Breast epithelium (tissue), 4 donors: ENCODE results near the gene PRRC2B. TPM values are rescaled to one million over a fixed set of nuclear protein-coding genes. Genes with fewer than 3 reads are reported as not detected.
"Not testable (repeated sequence)": the region's sequence is repeated elsewhere in the genome, so short reads cannot be mapped to it uniquely, and the experiment has no call there.

Experiments
- DNase-seq, 2 donors: peaks; one replicate each; pipeline ENCODE4 v3.0.0-alpha.2; 2019; ENCODE audit warnings: low spot score in 2 of 2
- H3K27ac ChIP-seq, 2 donors: fragments of 200-600 bp; sonication (generic) in 1 of 2; one replicate each; pipeline ENCODE4 v1.5.1; 2016 to 2019; ENCODE audit warnings: mild to moderate bottlenecking in 1 of 2
- H3K27me3 ChIP-seq, 2 donors: fragments of 200-600 bp; sonication (generic) in 1 of 2; one replicate each; pipeline versions ENCODE4 v1.5.1 to v1.6.0; 2017 to 2019; ENCODE audit warnings: control low read depth in 1 of 2, mild to moderate bottlenecking in 1 of 2
- H3K36me3 ChIP-seq: fragments of 200-600 bp; one replicate; pipeline ENCODE4 v1.5.1; 2019
- H3K4me1 ChIP-seq, 2 donors: fragments of 200-600 bp; sonication (generic); one replicate each; pipeline ENCODE4 v1.5.1; 2016 to 2019; ENCODE audit warnings: control low read depth in 1 of 2
- H3K4me3 ChIP-seq, 3 donors: fragments of 200-600 bp; sonication (generic); 1 replicate in 2 of 3; 2 replicates in 1 of 3; pipeline ENCODE4 v1.5.1; 2016 to 2019; ENCODE audit warnings: mild to moderate bottlenecking in 3 of 3, moderate library complexity in 2 of 3
- H3K9me3 ChIP-seq, 2 donors: fragments of 200-600 bp; sonication (generic) in 1 of 2; one replicate each; pipeline ENCODE4 v1.5.1; 2016 to 2019; ENCODE audit warnings: control low read depth in 1 of 2
- CTCF ChIP-seq, 3 donors: fragments of 450-650 bp; IDR thresholded peaks; one replicate each; pipeline ENCODE4 v1.5.1; 2016 to 2017; ENCODE audit warnings: antibody characterized with exemption in 3 of 3, mild to moderate bottlenecking in 3 of 3, moderate library complexity in 3 of 3
- POLR2A ChIP-seq: fragments of 450-650 bp; IDR thresholded peaks from one replicate; pipeline ENCODE4 v1.6.1; 2016; ENCODE audit warnings: antibody characterized with exemption, mild to moderate bottlenecking, moderate library complexity
- POLR2AphosphoS5 ChIP-seq, 3 donors: sonication (generic); formaldehyde crosslinking; IDR thresholded peaks; one replicate each; pipeline ENCODE4 v1.6.1; 2017; ENCODE audit warnings: antibody characterized with exemption in 3 of 3
- intact Hi-C: fragments of 100-400 bp; cut with DNase I; formaldehyde crosslinking; loops from one replicate; pipeline ENCODE4 v1.15.1; 2023; ENCODE audit warnings: low total_unique reads
- total RNA-seq, 3 donors: library from RNA; depleted of rRNA; stranded (reverse); fragments of >200 nt; gene quantifications; one replicate each; pipeline ENCODE4 v1.1.0, GENCODE V29; 2016

Gene PRRC2B
- total RNA-seq, 3 donors from 2014 or later, result 95.9 to 143 (median 102) TPM

GRCh38 chr9:131454028-131454427 lies 60.1 kb downstream of the PRRC2B start:
- peaks cover 3% of the 10 kb centered on the region for H3K36me3 ChIP-seq
- H3K27me3 ChIP-seq, result no peaks in the 10 kb centered on the region
- intact Hi-C loops, result no loop called here

GRCh38 chr9:131455655-131456054 lies 61.8 kb downstream of the PRRC2B start:
- intact Hi-C loops, H3K36me3 ChIP-seq, H3K9me3 ChIP-seq, H3K4me3 ChIP-seq, H3K27me3 ChIP-seq, H3K4me1 ChIP-seq, H3K27ac ChIP-seq: not testable (repeated sequence)
- DNase-seq, result peak in 1 of 2 donors; percentile 24

More at GRCh38 chr9:131454028-131454427, 60.1 kb downstream of the PRRC2B start:
- no peaks in the 10 kb centered on the region for H3K9me3 ChIP-seq
- DNase-seq, result no peak
- no peak for TF ChIP-seq POLR2AphosphoS5 (IDR thresholded peaks at IDR 0.05)
- no peak for TF ChIP-seq POLR2A
- TF ChIP-seq CTCF (IDR thresholded peaks at IDR 0.05), result no peak
- no peaks in the 10 kb centered on the region for H3K4me1 ChIP-seq
- no peak overlapping the region for H3K27ac ChIP-seq
- no peak overlapping the region for H3K4me3 ChIP-seq

- TF ChIP-seq CTCF (IDR thresholded peaks at IDR 0.05) (no peak), POLR2AphosphoS5 (IDR thresholded peaks at IDR 0.05) (no peak), POLR2A (no peak)
- H3K9me3 ChIP-seq, result no peaks in the 10 kb centered on the region
- DNase-seq, result peak in 1 of 2 donors; percentile 6
- no peaks in the 10 kb centered on the region for H3K4me1 ChIP-seq
- intact Hi-C loops, result no loop called here
- no peak overlapping the region for H3K4me3 ChIP-seq
- H3K36me3 ChIP-seq, result peaks cover 3% of the 10 kb centered on the region
- H3K27me3 ChIP-seq, result no peaks in the 10 kb centered on the region
- no peak overlapping the region for H3K27ac ChIP-seq
Observed at GRCh38 chr9:131457746-131458145, 63.9 kb downstream of the PRRC2B start.

GRCh38 chr9:131459056-131459455 lies 65.2 kb downstream of the PRRC2B start:
- peak in 1 of 2 donors; percentile 40 for DNase-seq
- Histone ChIP-seq H3K27me3 (no peaks in the 10 kb centered on the region), H3K4me1 (no peaks in the 10 kb centered on the region), H3K27ac (no peak overlapping the region), H3K9me3 (no peaks in the 10 kb centered on the region), H3K4me3 (no peak overlapping the region), H3K36me3 (peaks cover 3% of the 10 kb centered on the region)
- intact Hi-C loops, result no loop called here
- TF ChIP-seq POLR2A (no peak), CTCF (IDR thresholded peaks at IDR 0.05) (no peak), POLR2AphosphoS5 (IDR thresholded peaks at IDR 0.05) (no peak)

- Histone ChIP-seq H3K27me3 (no peaks in the 10 kb centered on the region), H3K9me3 (no peaks in the 10 kb centered on the region), H3K36me3 (peaks cover 3% of the 10 kb centered on the region), H3K4me3 (no peak overlapping the region), H3K27ac (no peak overlapping the region), H3K4me1 (no peaks in the 10 kb centered on the region)
- intact Hi-C loops, result no loop called here
- TF ChIP-seq POLR2A, result no peak
- no peak for TF ChIP-seq POLR2AphosphoS5 (IDR thresholded peaks at IDR 0.05)
- no peak for TF ChIP-seq CTCF (IDR thresholded peaks at IDR 0.05)
- DNase-seq, result peak in 1 of 2 donors; percentile 31
Observed at GRCh38 chr9:131461166-131461565, 67.3 kb downstream of the PRRC2B start.
